HG03439 (cell line): ENCODE results near the gene EPB41L4B.
A peak's percentile ranks its signal among the peaks of the same experiment; 100 is the strongest.

Experiments
- ATAC-seq: cut with Tn5 transposase; IDR thresholded peaks from one replicate; pipeline ENCODE4 v1.9.1; 2021; ENCODE audit warnings: mild to moderate bottlenecking, moderate library complexity; ENCODE audit not compliant: unreplicated experiment

EPB41L4B gene

GRCh38 chr9:109167716-109168115 is 153.1 kb downstream of the EPB41L4B start:
- ATAC-seq = no peak

- no peak for ATAC-seq
These were observed 153.9 kb downstream of the EPB41L4B start, which contains the start of gene FRRS1L for GRCh38 chr9:109166771-109167601. Gene FRRS1L, minus strand, starts transcription at chr9:109167249. Its CDS starts 111 bp downstream, at chr9:109167138.

DNA sequence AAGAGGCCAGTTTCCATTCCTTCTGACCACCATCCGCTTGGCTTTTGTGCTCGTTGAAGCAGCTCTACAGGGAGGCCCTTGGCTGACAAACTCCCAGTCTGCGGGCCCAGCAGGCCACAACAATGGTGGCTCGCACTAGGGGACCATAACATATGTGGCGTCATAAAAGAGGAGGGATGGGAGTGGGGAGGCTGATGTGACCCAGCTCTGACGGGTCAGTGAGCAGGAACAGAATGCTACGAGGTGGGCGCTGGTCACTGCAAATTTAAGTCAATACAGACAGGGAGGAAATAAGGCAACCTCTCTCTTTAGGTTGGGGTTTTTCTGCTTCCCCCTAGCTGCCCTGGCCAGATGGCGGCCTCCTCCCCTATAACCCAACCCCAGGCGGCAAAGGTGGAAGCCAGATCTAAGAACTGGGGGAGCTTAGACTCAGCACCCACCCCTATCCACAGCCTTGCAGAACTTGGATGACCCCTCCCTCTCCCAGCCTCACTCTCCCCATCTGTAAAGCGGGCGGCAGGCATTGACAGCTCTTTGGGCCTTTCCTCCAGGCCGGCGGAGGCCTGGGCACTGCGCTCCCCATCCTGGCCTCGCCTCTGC is 154.6 kb downstream of the EPB41L4B start:
- ATAC-seq = no peak

DNA sequence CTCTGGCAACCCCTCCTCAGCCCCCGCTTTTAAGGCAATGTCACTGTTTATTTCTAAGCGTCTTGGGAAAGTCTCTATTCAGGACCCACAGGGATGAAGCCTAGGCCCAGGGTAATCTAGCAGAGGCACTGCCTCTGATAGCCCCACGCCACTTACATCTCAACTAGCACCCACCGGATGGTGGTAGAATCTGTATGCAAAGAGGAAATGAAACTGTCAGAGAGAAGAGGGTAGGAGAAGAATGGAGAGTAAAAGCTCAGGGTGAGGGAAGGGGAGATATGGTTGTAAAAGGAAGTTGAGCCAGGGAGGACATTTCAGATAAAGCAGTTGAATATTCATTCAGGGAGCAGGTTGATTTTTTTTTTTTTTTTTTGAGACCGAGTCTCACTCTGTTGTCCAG is 156.8 kb downstream of the EPB41L4B start:
- no peak for ATAC-seq

DNA sequence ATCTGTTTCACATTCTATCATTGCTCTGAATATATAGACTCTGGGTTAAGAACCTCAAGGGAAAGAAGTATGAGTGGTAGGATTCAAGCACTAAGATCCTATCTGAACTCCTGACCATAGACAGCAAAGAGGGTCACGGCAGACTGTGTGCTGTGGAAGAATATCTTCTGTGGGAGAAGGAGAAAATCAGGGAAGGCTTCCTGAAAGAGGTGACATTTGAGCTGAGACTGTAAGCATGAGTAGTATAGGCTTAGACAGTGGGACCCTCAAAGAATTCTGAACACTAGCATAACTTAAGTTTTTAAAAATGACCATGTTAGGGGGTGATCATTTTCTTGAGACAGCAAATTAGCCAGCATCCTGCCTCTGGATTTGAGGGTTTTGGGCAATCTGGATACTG is 157.7 kb downstream of the EPB41L4B start:
- no peak for ATAC-seq

DNA sequence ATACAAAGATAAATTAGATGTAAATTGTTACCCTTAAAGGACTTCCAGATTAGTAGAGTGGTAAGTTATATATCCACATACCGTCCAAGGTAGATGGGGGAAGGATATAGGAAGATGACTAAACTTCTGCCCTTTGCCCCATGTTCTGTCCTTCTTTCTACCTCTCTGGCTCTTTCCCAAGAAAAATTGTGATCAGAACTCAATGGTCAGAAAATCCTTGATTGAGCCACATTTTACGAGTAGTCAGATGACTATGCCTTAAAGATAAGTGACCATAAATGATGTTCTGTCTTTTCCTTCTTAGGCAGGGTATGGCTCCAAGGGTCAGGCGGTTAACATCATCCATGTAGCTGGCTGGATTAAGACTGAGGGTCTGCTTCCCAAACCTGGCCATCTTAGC is 158.2 kb downstream of the EPB41L4B start:
- no peak for ATAC-seq

GRCh38 chr9:109161471-109161870 is 159.4 kb downstream of the EPB41L4B start:
- no peak for ATAC-seq

GRCh38 chr9:109159583-109159982 is 161.3 kb downstream of the EPB41L4B start:
- no peak for ATAC-seq

- no peak for ATAC-seq
These were observed 162.2 kb downstream of the EPB41L4B start for GRCh38 chr9:109158651-109159050.

GRCh38 chr9:109156708-109157107 is 164.2 kb downstream of the EPB41L4B start:
- ATAC-seq = no peak

DNA sequence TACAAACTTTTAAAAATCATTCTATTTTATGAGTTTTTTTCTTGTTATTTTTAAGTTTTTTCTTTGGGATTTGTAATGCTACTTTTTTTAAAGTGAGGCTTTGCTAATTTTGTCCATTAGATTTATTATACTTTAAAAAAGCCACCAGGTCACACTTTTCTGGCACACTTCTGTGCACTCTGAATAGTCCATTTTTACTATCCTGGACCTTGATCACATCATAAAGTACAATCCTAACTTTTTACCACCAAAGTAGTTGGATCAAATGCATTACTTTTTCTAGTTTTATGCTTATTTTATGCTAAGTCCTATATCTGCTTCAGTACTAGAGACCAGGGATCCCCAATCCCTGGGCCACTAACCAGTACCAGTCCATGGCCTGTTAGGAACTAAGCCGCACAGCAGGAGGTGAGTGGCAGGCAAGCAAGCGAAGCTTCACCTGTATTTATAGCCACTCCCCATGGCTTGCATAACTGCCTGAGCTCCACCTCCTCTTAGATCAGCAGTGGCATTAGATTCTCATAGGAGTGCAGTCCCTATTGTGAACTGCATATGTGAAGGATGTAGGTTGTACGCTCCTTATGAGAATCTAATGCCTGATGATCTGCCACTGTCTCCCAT is 169.8 kb downstream of the EPB41L4B start:
- no peak for ATAC-seq

GRCh38 chr9:109149722-109150121 is 171.1 kb downstream of the EPB41L4B start:
- no peak for ATAC-seq

- no peak for ATAC-seq
These were observed 171.8 kb downstream of the EPB41L4B start for GRCh38 chr9:109149089-109149488.

- no peak for ATAC-seq
These were observed 175.8 kb downstream of the EPB41L4B start for GRCh38 chr9:109145051-109145450.

DNA sequence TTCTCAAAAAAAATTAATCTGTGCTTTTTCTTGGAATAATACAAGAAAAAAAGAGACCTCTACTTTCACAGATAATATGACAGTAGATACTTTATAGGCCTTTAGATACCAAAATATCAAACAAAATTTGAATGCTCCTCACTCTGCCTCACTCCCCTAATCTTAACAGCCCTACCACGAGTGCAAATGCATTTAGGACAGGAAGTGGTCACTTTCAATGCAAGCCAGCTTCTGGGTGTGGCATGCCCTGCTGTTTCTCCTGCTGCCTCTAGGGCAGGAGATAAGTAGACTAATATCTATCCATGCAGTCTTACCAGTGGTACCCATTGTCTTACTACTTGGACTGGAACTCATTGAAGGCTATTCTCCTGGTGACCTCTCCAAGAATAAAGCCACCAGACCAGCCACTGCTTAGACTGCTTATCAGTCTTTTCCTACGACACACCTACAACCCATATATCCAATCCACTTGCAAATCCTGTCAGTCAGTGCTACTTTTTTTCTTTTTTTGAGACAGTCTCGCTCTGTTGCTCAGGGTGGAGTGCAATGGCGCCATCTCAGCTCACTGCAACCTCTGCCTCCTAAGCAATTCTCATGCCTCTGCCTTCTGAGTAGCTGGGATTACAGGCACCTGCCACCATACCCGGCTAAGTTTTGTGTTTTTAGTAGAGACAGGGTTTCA is 176.8 kb downstream of the EPB41L4B start:
- ATAC-seq = peak; percentile 97

DNA sequence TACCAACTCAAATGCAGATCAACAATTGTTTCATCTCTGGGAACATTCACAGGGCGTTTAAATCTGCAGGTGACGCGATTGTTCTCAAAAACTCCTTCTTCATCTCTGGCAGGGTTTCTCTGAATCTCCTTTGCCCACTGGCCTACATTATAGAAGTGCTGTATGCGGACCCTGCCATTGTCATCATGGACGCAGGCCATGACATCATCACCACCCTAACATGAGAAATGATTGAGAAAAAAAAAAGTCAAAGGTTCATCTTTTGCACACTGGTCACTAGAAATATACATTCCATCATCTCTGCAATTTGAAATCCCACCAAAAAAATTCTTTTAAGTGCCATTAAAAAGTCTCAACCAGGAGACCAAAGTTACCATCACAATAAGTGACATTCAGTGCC is 179.5 kb downstream of the EPB41L4B start:
- ATAC-seq = no peak

DNA sequence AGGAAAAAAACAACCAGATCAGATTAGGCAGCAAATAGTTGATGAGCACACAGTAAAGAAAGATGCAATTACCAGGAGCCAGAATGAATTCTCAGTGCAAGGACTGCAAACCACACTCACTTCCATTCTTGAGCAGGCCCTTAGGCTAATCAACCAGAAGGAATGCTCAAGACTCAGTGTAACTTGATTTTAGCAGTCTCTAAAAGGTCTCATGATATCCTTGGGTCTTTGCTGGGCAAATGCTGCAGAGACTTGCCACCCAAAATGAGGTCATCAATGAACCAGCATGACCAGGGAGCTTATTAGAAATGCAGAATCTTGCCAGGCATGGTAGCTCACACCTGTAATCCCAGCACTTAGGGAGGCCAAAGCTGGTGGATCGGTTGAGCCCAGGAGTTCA is 181.0 kb downstream of the EPB41L4B start:
- ATAC-seq = no peak

- no peak for ATAC-seq
These were observed 182.4 kb downstream of the EPB41L4B start for GRCh38 chr9:109138421-109138820.

DNA sequence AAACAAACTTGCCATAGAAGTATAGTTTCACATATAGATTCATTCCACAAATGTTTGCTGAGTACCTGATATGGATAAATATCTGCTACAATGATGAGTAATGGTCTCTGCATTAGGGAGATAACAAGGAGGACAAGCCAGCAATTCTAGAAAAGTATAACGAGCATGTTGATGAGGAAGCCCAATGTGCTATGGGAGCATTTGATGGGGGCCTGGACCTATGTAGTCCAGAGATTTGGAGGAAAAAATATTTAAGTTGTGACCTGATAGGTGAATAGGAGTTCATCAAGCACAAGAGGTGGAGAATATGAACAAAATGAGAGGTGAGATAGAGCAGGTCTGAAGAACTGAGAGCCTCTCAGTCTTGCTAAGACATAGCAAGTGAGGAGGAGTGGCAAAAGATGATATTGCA is 186.7 kb downstream of the EPB41L4B start:
- ATAC-seq = no peak

DNA sequence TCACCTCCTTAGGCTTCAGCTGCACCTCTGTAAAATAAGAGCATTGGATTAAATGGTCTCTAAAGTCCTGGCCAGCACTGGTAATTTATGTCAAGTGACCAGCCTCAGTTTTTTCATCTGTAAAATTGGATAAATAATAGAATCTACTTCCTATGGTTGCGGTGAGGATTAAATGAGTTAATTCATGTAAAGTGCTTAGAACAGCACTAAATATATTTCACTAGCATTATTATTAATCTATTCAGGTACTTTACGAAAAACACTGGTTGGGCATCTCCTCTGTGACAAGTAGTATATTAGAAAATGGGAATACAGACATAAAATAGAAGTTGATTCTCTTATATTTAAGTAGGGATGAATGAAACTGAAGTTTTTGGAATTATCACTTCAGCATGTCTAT is 187.3 kb downstream of the EPB41L4B start:
- ATAC-seq = no peak

DNA sequence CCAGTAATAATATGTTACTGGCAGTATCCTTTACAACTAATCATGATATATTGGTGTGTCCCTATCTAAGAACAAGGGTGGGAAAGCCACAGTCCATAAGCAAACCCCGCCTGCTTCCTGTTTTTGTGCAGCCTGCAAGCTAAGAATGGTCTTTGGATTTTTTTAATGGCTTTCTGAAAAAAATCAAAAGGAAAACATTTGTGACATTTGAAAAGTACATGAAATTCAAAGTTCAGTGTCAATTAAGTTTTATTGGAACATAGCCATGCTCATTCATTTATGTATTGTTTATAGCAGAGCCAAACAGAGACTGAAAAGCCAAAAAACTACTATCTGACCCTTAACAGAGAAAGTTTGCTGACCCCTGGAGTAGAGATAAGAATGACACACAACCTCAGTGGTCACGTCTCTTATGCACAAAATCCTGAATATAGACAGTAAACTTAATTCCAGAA is 188.3 kb downstream of the EPB41L4B start:
- ATAC-seq = no peak
